ENCODE measurements around the gene PSORS1C1. TPM values are rescaled to one million over a fixed set of nuclear protein-coding genes. Genes with fewer than 3 reads are reported as not detected.

The PSORS1C1 gene
- total and polyA plus RNA-seq, 2 of the 4 experiments (the other 2 are of a cell fraction), result 0.36 to 1.1 TPM

- intact Hi-C loops (cut with micrococcal nuclease) (no loop called here), in situ Hi-C loops (cut with MboI; ENCODE audit: low sequenced_read_pairs) (no loop called here), dilution Hi-C loops (cut with HindIII; ENCODE audit: low sequenced_read_pairs, unreplicated experiment) (no loop called here)
- ATAC-seq (ENCODE audit: low read depth) (no peak), DNase-seq (no peak)
- Histone ChIP-seq H2AFZ (replicated peaks; ENCODE audit: low read length, poor library complexity) (peak overlapping the region; percentile 2), H3K4me1 (ENCODE audit: control insufficient read depth, insufficient read depth, low read length) (0 out of 2 replicates have a peak, but pooled peaks cover 2% of the 10 kb centered on the region), H3K4ac (ENCODE audit: low read depth, low read length) (no peak overlapping the region), H4K91ac (ENCODE audit: insufficient read depth, low read depth, low read length) (no peak overlapping the region), H2AK9ac (replicated peaks; ENCODE audit: low read depth, low read length, poor library complexity) (no peak overlapping the region), H3K23ac (ENCODE audit: low read depth, low read length) (no peak overlapping the region), H3K4me3 (ENCODE audit: insufficient read depth, low read depth, low read length) (no peak overlapping the region), H3K9me3 (ENCODE audit: control insufficient read depth, insufficient read depth, low read length) (no peaks in the 10 kb centered on the region), H3K4me2 (ENCODE audit: low read depth, low read length) (no peak overlapping the region), H3K9ac (ENCODE audit: low read depth, low read length) (no peak overlapping the region), H3K36me3 (ENCODE audit: control insufficient read depth, insufficient read depth, low read length) (no peaks in the 10 kb centered on the region; the same call in 1 of the 2 replicates), H3K56ac (ENCODE audit: extremely low read depth, insufficient read depth, low read length) (no peak overlapping the region), H4K20me1 (ENCODE audit: insufficient read depth, low read length) (no peaks in the 10 kb centered on the region), H4K8ac (ENCODE audit: low read depth in 2 of 2, low read length in 2 of 2) (no peak overlapping the region), H2BK20ac (ENCODE audit: low read depth, low read length) (no peak overlapping the region), H4K5ac (ENCODE audit: low read depth, low read length) (no peak overlapping the region), H3K79me1 (ENCODE audit: low read depth in 1 of 2, low read length in 2 of 2) (no peaks in the 10 kb centered on the region), H3K9me1 (ENCODE audit: insufficient read depth, low read length) (peaks cover 4% of the 10 kb centered on the region; the same call in 1 of the 2 replicates), H2BK5ac (ENCODE audit: low read depth, low read length, poor library complexity, severe bottlenecking) (no peak overlapping the region), H3K14ac (replicated peaks; ENCODE audit: low read depth, low read length) (no peak overlapping the region), H3K27me3 (ENCODE audit: control insufficient read depth, insufficient read depth, low read length) (no peaks in the 10 kb centered on the region), H3K27ac (ENCODE audit: insufficient read depth, low read length) (no peak overlapping the region), H2BK15ac (ENCODE audit: low read depth, low read length) (no peak overlapping the region), H2AK5ac (ENCODE audit: low read depth, low read length) (no peak overlapping the region), H3K18ac (ENCODE audit: low read depth, low read length) (no peak overlapping the region), H2BK120ac (ENCODE audit: low read depth, low read length) (no peak overlapping the region)
- no TSS peak for BruUV-seq (replicated peaks)
- ChIA-PET POLR2A (ENCODE audit: unreplicated experiment) (no interaction called here), CTCF (no interaction called here)
- WGBS, 2 experiments (ENCODE audit: extremely low coverage in 2 of 2, insufficient read length in 1 of 2), result 68% methylated on average over 6 of the region's 10 CpGs; no CpG with 5 or more reads in 1 of the 2 experiments
- TF ChIP-seq MAFK (IDR thresholded peaks at IDR 0.05; ENCODE audit: low read depth, low read length), result no peak
- TF ChIP-seq CHD1 (IDR thresholded peaks at IDR 0.05; ENCODE audit: low read depth, low read length), result no peak
- no peak for TF ChIP-seq RFX5 (IDR thresholded peaks at IDR 0.05; ENCODE audit: low read depth, low read length)
- TF ChIP-seq CEBPB (IDR thresholded peaks at IDR 0.05; ENCODE audit: low read depth, low read length), result no peak
- TF ChIP-seq BHLHE40 (IDR thresholded peaks at IDR 0.05; ENCODE audit: low read depth, low read length), result no peak
- no peak for TF ChIP-seq SMC3 (IDR thresholded peaks at IDR 0.05; ENCODE audit: low read depth, low read length)
- TF ChIP-seq FOS (IDR thresholded peaks at IDR 0.05; ENCODE audit: low read depth, low read length), result no peak
- no peak for TF ChIP-seq RAD21 (IDR thresholded peaks at IDR 0.05; ENCODE audit: low read length)
- no peak for TF ChIP-seq POLR2A (IDR thresholded peaks at IDR 0.05; ENCODE audit: low read depth, low read length)
- no peak for TF ChIP-seq MAZ (IDR thresholded peaks at IDR 0.05; ENCODE audit: borderline replicate concordance, low read depth, low read length)
- TF ChIP-seq USF2 (IDR thresholded peaks at IDR 0.05; ENCODE audit: low read depth, low read length), result no peak
- TF ChIP-seq NFE2L2 (IDR thresholded peaks at IDR 0.05; ENCODE audit: low read depth, low read length), result no peak
- no peak for TF ChIP-seq RCOR1 (IDR thresholded peaks at IDR 0.05; ENCODE audit: insufficient replicate concordance, low read length)
Observed at GRCh38 chr6:31169123-31169857, 54.7 kb downstream of the PSORS1C1 start.
